Astrocyte (in vitro differentiated cells and primary cell): Measurements from ENCODE around the gene WIF1.

Source experiments
- CTCF ChIP-seq: IDR thresholded peaks from 2 replicates; pipeline ENCODE4 v1.5.1; 2011; ENCODE audit warnings: low read depth, mild to moderate bottlenecking, inconsistent platforms, low read length, moderate library complexity; ENCODE audit not compliant: insufficient read depth
- EZH2 ChIP-seq: IDR thresholded peaks from 2 replicates; pipeline ENCODE4 v1.6.1; 2012; ENCODE audit warnings: mild to moderate bottlenecking, low read length, inconsistent platforms; ENCODE audit not compliant: insufficient read depth

GRCh38 chr12:65133879-65134278 is 12.8 kb upstream of the WIF1 start:
- TF ChIP-seq CTCF (no peak), EZH2 (no peak)
